Measurements from ENCODE around the gene BICD2. TPM values are rescaled to one million over a fixed set of nuclear protein-coding genes. Genes with fewer than 3 reads are reported as not detected.

The BICD2 gene
- total and polyA plus RNA-seq, 2 of the 13 experiments (the other 11 are each of a cell fraction or from before 2014, with no cell fraction given): 5.1 to 17.4 TPM

DNA sequence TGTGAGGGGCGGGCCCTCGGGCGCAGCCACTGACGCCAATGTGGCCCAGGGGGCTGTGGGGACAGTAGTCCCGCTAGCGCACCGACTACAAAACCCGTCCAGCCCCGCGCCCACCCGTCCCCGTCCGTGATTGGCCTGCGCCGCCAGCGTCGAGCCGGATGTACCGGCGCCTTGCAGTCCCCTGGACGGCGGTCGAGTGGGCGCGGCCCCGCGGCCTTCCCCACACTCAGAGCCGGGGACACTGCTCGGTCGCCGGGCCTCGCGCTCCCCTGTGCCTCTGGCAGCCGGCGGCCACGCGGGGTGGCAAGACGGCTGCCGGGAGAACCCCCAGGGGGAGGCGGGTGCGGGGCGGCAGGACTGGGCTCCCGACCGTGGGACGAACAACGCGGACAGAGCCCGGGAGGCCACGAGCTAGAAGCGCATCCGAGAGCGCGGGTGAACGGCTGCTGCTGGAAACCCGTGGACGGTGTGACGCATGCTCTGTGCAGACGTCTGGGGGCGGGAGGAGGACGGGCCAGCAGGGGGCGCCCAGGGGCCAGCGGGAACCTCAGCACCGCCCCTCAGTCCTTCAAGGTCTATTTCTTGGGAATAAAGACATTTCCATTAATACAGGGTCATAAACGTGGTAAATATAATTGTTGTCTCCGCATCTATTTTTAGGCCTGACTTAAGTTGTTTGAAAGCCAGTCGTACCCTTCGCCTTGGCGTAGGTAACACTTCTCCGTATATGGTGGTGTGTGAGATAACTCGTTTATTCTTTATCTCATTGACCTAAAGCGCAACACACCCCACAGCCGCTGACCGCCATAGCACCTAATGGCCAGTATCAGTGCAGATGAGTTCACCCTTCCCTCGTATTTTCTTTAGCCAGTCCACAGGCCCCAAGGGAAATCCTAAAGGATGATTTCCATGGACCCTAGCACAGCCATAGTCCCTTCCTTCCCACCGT, 629 bp upstream of the BICD2 start (continued):
- peak; percentile 57; the same call in 1 of the 2 replicates for TF ChIP-seq TFDP2 (CRISPR knock-in tag; IDR thresholded peaks at IDR 0.05)
- TF ChIP-seq ASH2L (IDR thresholded peaks at IDR 0.05; ENCODE audit: insufficient read length, low read depth, low read length): no peak
- peak; percentile 75; the same call in 1 of the 2 replicates for TF ChIP-seq ZNF274 (CRISPR knock-in tag; IDR thresholded peaks at IDR 0.05)
- no peak for TF ChIP-seq ZNF746 (CRISPR knock-in tag; IDR thresholded peaks at IDR 0.05)
- TF ChIP-seq ZNF501 (CRISPR knock-in tag; IDR thresholded peaks at IDR 0.05): peak; percentile 98
- no peak for TF ChIP-seq NFIC (IDR thresholded peaks at IDR 0.05; ENCODE audit: low read length)
- TF ChIP-seq ZNF143 (CRISPR knock-in tag; IDR thresholded peaks at IDR 0.05): peak; percentile 92
- peak; percentile 57; the same call in 1 of the 2 replicates for TF ChIP-seq CBFB (CRISPR knock-in tag; IDR thresholded peaks at IDR 0.05)

GRCh38 chr9:92763721-92764380, 782 bp downstream of the BICD2 start:
- Histone ChIP-seq H3K27me3 (ENCODE audit: control insufficient read depth in 1 of 2, insufficient read depth in 2 of 2, low read length in 2 of 2) (no peaks in the 10 kb centered on the region; a peak in 1 of 5 replicates), H2AFZ (ENCODE audit: low read length) (no peak overlapping the region), H3K4me1 (ENCODE audit: insufficient read depth, low read length) (peaks cover 44% of the 10 kb centered on the region), H3K36me3 (replicated peaks in 1 of 2; ENCODE audit: control insufficient read depth in 1 of 2, insufficient read depth in 2 of 2, low read length in 2 of 2) (no peaks in the 10 kb centered on the region), H3K4me2 (ENCODE audit: low read depth, low read length) (peak overlapping the region; percentile 90), H3K9me3 (ENCODE audit: low read length) (no peaks in the 10 kb centered on the region), H3K27ac (ENCODE audit: extremely low read length, insufficient read depth, low read length) (peak overlapping the region; percentile 51), H3K9ac (ENCODE audit: insufficient read depth, low read depth, low read length) (peak overlapping the region; percentile 93), H4K20me1 (ENCODE audit: insufficient read depth, low read length) (peaks cover 12% of the 10 kb centered on the region; the same call in 1 of the 2 replicates), H3K4me3 (replicated peaks in 1 of 3; ENCODE audit: insufficient read depth in 1 of 3, low read depth in 2 of 3, low read length in 3 of 3) (peak overlapping the region; percentile 75 to 97 (median 93)), H3K79me2 (ENCODE audit: insufficient read depth, low read length) (peaks cover 56% of the 10 kb centered on the region)
- no peak for DNase-seq (ENCODE audit: low spot score)
- in situ Hi-C loops (cut with HindIII; ENCODE audit: extremely low pct_ligation_motif_present, low pct_unique_long_range_greater_than_20kb): no loop called here
- FAIRE-seq: no peak
- POLR2A ChIA-PET: interaction anchor here (0.7 to 1.1 kb wide), 2 partner anchors 10 to 94 kb away, joined by 3 read pairs; partner anchors contain the start of gene IPPK
- no TSS peak for BruUV-seq (replicated peaks)
- CTCF ChIA-PET (ENCODE audit: low intra/inter-chr PET ratio, low total read pairs): no interaction called here
- 0 out of 3 replicates have a peak, but pooled peaks have one; percentile 3 for ATAC-seq
- no CpG with 5 or more reads among the region's 42 CpGs for WGBS (ENCODE audit: low lambda C conversion rate)
- intact Hi-C loops (cut with micrococcal nuclease; ENCODE audit: unreplicated experiment): no loop called here
- peak; percentile 34; the same call in 1 of the 2 replicates for TF ChIP-seq PHF20 (CRISPR knock-in tag; IDR thresholded peaks at IDR 0.05)
- no peak for TF ChIP-seq FOXC1 (CRISPR knock-in tag; IDR thresholded peaks at IDR 0.05; ENCODE audit: borderline replicate concordance)
- TF ChIP-seq MYC (CRISPR knock-in tag; IDR thresholded peaks at IDR 0.05; ENCODE audit: borderline replicate concordance): peak; percentile 32; the same call in 1 of the 2 replicates
- no peak for TF ChIP-seq ZNF280B (CRISPR knock-in tag; IDR thresholded peaks at IDR 0.05; ENCODE audit: borderline replicate concordance)
- no peak for TF ChIP-seq BRF2 (CRISPR knock-in tag; IDR thresholded peaks at IDR 0.05)
- TF ChIP-seq ZMAT3 (CRISPR knock-in tag; conservative IDR thresholded peaks at IDR 0.05): 0 out of 2 replicates have a peak, but pooled peaks have one; percentile 7
- TF ChIP-seq SIX4 (CRISPR knock-in tag; IDR thresholded peaks at IDR 0.05): no peak
- no peak for TF ChIP-seq ZSCAN29 (CRISPR knock-in tag; conservative IDR thresholded peaks at IDR 0.05)
- no peak for TF ChIP-seq ZNF230 (CRISPR knock-in tag; IDR thresholded peaks at IDR 0.05)

Data from HepG2 (cell line).